Body of pancreas (tissue), 4 donors: ENCODE measurements around the gene RPL35. TPM values are rescaled to one million over a fixed set of nuclear protein-coding genes. Genes with fewer than 3 reads are reported as not detected.
A peak's percentile ranks its signal among the peaks of the same experiment; 100 is the strongest.

Experiments used
- ATAC-seq: fragments of 150-250 bp; one replicate; pipeline ENCODE4 v1.9.1; 2016
- DNase-seq, 4 donors: peaks; one replicate each; pipeline ENCODE4 v3.0.0-alpha.2; 2019
- H3K27ac ChIP-seq, 4 donors: fragments of 200-600 bp; sonication (generic); 1 replicate in 3 of 4; 2 replicates in 1 of 4; pipeline versions ENCODE4 v1.5.1 to v1.6.1; 2016 to 2019; ENCODE audit warnings: mild to moderate bottlenecking in 1 of 4, mixed read lengths in 1 of 4, moderate library complexity in 1 of 4
- H3K27me3 ChIP-seq, 2 donors: fragments of 200-600 bp; sonication (generic); one replicate each; pipeline ENCODE4 v1.6.0; 2016; ENCODE audit warnings: mild to moderate bottlenecking in 1 of 2
- H3K36me3 ChIP-seq, 2 donors: fragments of 200-600 bp; sonication (generic); replicated peaks in 1 of 2; 2 replicates each; pipeline ENCODE4 v1.5.1; 2016; ENCODE audit warnings: low read depth in 2 of 2; ENCODE audit not compliant: insufficient read depth in 1 of 2
- H3K4me1 ChIP-seq: fragments of 200-600 bp; sonication (generic); one replicate; pipeline ENCODE4 v1.6.0; 2016
- H3K4me3 ChIP-seq, 2 donors: fragments of 200-600 bp; sonication (generic); 1 replicate in 1 of 2; 2 replicates in 1 of 2; pipeline ENCODE4 v1.5.1; 2016 to 2019
- H3K9me3 ChIP-seq, 3 donors: fragments of 200-600 bp; sonication (generic); 1 replicate in 2 of 3; 2 replicates in 1 of 3; pipeline ENCODE4 v1.5.1; 2016
- POLR2A ChIP-seq, 3 donors: fragments of 450-650 bp; IDR thresholded peaks; one replicate each; pipeline ENCODE4 v1.6.1; 2016; ENCODE audit warnings: antibody characterized with exemption in 3 of 3, mild to moderate bottlenecking in 2 of 3
- WGBS, 2 donors: methylation state at CpG; one replicate each; pipeline ENCODE4 v1.1.5; 2017; 5-methylcytosine and 5-hydroxymethylcytosine counted together
- intact Hi-C: fragments of 100-400 bp; cut with DNase I; formaldehyde crosslinking; loops from one replicate; pipeline ENCODE4 v1.15.1; 2023
- total RNA-seq, 2 donors: library from RNA; depleted of rRNA; stranded (reverse); fragments of >200 nt; gene quantifications; one replicate each; pipeline ENCODE4 v1.1.0, GENCODE V29; 2016
- TF ChIP-seq, protein P1 (sequence below), 7 experiments: fragments of 450-650 bp in 4 of 7; fragments of 200-600 bp in 3 of 7; sonication (generic) in 3 of 7; IDR thresholded peaks; one replicate each; pipeline ENCODE4 v1.5.1; 2016 to 2019; ENCODE audit warnings: antibody characterized with exemption in 7 of 7

The RPL35 gene
- total RNA-seq, 2 donors from 2014 or later, result 1,031 to 1,035 TPM

DNA sequence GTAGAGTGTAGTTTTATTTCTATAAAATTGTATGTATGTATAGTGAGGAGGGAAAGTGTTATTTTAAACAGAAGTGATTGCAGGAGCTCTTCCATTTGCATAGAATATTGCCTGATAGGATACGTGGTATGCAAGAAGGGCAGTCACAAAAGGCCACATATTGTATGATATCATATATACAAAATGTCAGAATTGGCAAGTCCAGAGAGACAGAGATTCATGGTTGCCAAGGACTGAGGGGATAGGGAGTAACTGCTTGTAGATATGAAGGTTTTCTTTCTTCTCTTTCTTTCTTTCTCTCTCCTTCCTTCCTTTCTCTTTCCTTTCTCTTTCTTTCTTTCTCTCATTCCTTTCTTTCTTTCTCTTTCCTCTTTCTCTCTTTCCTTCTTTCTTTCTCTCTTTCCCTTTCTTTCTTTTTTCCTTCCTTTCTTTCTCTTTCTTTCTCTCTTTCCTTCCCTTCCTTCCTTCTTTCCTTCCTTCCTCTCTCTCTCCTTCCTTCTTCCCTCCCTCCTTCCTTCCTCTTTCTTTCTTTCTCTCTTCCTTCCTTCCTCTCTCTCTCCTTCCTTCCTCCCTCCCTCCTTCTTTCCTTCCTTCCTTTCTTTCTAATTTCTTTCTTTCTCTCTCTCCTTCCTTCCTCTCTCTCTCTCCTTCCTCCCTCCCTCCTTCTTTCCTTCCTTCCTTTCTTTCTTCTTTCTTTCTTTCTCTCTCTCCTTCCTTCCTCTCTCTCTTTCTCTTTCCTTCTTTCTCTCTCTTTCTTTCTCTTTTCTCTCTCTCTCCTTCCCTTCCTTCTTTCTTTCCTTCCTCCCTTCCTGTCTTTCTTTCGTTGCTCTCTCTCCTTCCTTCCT lies 33.0 kb downstream of the RPL35 start:
- H3K27me3 ChIP-seq, result no peaks in the 10 kb centered on the region
- 53 to 65% methylated on average over 2 of the region's 2 CpGs for WGBS, 2 donors
- TF ChIP-seq POLR2A (IDR thresholded peaks at IDR 0.05), result no peak
- TF ChIP-seq, protein P1, sequence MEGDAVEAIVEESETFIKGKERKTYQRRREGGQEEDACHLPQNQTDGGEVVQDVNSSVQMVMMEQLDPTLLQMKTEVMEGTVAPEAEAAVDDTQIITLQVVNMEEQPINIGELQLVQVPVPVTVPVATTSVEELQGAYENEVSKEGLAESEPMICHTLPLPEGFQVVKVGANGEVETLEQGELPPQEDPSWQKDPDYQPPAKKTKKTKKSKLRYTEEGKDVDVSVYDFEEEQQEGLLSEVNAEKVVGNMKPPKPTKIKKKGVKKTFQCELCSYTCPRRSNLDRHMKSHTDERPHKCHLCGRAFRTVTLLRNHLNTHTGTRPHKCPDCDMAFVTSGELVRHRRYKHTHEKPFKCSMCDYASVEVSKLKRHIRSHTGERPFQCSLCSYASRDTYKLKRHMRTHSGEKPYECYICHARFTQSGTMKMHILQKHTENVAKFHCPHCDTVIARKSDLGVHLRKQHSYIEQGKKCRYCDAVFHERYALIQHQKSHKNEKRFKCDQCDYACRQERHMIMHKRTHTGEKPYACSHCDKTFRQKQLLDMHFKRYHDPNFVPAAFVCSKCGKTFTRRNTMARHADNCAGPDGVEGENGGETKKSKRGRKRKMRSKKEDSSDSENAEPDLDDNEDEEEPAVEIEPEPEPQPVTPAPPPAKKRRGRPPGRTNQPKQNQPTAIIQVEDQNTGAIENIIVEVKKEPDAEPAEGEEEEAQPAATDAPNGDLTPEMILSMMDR (IDR thresholded peaks at IDR 0.05), result no peak
- H3K9me3 ChIP-seq, result no peaks in the 10 kb centered on the region
- ATAC-seq, result no peak
- no peak for DNase-seq
- H3K27ac ChIP-seq, result no peak overlapping the region
- intact Hi-C loops, result no loop called here
- peaks cover 22% of the 10 kb centered on the region for H3K4me1 ChIP-seq
- no peak overlapping the region for H3K4me3 ChIP-seq
- no peaks in the 10 kb centered on the region for H3K36me3 ChIP-seq

DNA sequence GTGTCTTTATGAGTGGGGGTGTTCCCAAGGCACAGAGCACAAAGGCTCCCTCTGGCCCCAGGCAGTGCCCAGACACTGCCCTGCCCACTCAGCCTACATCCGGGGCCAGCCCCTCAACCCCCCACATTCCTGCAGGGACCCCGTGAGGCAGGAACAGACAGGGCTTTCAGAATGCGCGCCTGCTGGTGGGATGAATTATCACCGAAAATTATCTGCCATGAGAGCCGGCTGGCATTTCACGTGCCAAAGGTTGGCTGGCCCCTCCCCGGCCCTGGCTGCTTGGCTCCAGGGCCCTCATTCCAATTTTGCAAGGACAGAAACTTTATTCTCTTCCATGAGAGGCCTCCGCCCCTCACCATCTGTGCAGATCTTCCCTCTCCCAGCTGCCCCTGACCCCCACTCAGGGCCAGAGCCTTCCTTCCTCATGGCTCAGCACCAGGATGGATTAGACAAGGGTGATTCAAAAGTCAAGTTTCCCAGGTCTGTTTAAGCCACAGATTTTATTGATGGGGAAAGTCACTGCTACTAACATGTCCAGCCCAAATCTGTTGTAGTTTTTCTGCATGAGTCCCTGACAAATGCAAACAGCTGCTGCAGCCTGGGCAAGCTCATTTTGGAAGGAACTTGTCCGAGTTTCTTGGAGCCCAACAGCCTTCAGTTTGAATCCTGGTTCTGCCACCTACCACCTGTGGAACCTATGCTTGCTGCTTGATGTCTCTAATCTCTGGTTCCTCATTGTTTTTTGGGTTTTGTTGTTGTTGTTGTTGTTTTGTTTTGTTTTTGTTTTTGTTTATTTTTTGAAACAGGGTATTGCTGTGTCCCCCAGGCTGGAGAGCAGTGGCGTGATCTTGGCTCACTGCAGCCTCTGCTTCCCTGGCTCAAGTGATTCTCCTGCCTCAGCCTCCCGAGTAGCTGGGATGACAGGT lies 40.8 kb downstream of the RPL35 start:
- peak in 2 of 4 donors; percentile 30 to 50 for DNase-seq
- no peak for TF ChIP-seq POLR2A (IDR thresholded peaks at IDR 0.05)
- TF ChIP-seq, protein P1 (IDR thresholded peaks at IDR 0.05), result peak in 2 of 7 experiments; percentile 15

DNA sequence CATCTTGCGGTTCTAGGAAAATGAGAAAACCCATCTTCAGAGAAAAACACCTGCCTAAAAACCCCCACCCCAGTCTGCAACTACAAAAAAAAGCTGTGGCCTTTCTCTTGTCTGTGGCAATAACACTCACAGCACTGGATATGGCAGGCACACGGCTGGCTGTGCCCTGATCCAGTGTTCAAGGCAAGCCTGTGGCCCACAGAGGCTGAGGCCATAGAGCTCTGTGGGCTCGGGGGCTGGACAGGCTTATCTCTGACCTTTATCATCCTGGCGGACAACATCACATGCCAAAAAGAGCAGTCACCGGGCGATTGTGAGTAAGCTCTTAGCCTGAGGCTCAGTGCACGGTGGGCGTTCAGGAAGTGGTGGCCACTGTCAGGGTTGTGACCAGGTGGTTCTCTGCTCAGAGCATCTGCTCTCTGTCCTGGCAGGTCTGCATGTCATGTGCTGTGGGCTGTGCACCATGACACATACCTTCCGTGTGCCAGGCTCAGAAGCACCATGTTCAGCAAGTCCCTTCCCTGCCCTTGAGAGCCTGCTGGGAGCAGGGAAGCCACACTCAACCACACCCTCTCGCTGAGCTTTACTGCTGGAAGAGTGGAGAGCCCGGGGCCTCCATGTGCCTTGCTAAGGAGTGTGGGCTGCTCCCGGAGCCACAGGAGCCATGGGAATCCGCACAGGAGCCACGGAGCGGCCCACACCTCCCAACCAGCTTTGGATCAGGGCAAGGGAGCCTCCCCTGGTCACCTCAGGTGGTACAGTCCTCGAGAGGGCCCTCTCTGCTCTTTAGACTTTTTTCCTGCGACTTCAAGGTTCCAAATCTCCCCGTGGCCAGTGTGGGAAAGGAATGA lies 43.1 kb downstream of the RPL35 start:
- Histone ChIP-seq H3K27me3 (no peaks in the 10 kb centered on the region), H3K4me1 (peaks cover 42% of the 10 kb centered on the region), H3K4me3 (no peak overlapping the region), H3K9me3 (no peaks in the 10 kb centered on the region), H3K36me3 (no peaks in the 10 kb centered on the region), H3K27ac (peak overlapping the region; percentile 76 to 90 (median 86))
- intact Hi-C loops, result no loop called here
- peak; percentile 90 for ATAC-seq
- peak; percentile 83 to 88 (median 85) for DNase-seq
- WGBS, 2 donors, result 32 to 34% methylated on average over 12 to 18 of the region's 18 CpGs
- TF ChIP-seq POLR2A (IDR thresholded peaks at IDR 0.05), result peak in 2 of 3 donors; percentile 37 to 49
- TF ChIP-seq, protein P1 (IDR thresholded peaks at IDR 0.05), result peak in 4 of 7 experiments; percentile 32 to 43 (median 39)

More for the DNA sequence above, 40.8 kb downstream of the RPL35 start:
- WGBS, 2 donors, result 50% methylated on average over 12 of the region's 12 CpGs
- no peak for ATAC-seq
- H3K4me1 ChIP-seq, result peaks cover 42% of the 10 kb centered on the region
- H3K27me3 ChIP-seq, result no peaks in the 10 kb centered on the region
- no peak overlapping the region for H3K4me3 ChIP-seq
- H3K9me3 ChIP-seq, result no peaks in the 10 kb centered on the region
- H3K27ac ChIP-seq, result peak overlapping the region in 3 of 4 donors; percentile 11 to 76 (median 37)
- intact Hi-C loops, result no loop called here
- no peaks in the 10 kb centered on the region for H3K36me3 ChIP-seq

DNA sequence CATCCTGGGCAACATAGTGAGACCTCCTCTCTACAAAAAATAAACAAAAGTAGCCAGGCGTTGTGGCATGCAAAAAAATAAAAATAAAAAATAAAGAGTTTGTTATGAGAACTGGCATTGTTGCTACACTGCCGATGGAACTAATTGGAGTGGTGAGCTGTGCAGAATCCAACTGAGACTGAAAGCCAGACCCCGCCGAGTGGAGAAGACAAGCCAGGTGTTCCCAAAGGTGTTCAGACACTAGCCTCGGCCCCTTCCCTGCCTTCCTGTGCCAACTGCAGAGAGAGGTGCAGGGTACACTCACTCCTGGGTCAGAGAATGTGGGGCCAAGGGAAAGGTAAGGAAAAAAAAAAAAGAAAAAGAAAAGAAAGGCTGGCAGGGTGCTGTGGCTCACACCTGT lies 46.2 kb downstream of the RPL35 start:
- intact Hi-C loops, result no loop called here
- Histone ChIP-seq H3K36me3 (no peaks in the 10 kb centered on the region), H3K27me3 (no peaks in the 10 kb centered on the region), H3K4me3 (no peak overlapping the region), H3K9me3 (no peaks in the 10 kb centered on the region), H3K27ac (no peak overlapping the region), H3K4me1 (peaks cover 35% of the 10 kb centered on the region)
- TF ChIP-seq, protein P1 (IDR thresholded peaks at IDR 0.05), result no peak
- TF ChIP-seq POLR2A (IDR thresholded peaks at IDR 0.05), result no peak
- DNase-seq (no peak), ATAC-seq (no peak)
- 85 to 93% methylated on average over 5 of the region's 5 CpGs for WGBS, 2 donors
